ENCODE results near the gene CDH13.

Gene CDH13

DNA sequence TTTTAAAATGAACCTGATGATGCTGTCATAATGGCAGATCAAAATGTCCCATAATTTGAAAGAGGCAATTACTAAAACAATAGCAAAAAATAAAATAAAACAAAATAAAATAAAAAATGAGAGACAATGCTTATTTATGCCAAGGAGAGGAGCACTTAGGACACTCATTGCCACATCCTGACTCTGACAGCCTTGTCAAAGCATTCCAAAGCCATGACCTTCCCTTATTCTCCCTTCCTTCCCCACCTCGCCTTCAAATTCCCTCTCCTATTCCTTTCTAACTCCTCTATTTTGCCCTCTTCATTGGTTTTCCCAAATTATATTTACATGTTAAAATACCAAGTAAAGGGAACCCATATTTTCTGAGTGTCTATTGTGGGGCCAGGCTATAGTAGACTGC is 220.0 kb downstream of the CDH13 start:
- no peak for DNase-seq (ENCODE audit: low spot score)

DNA sequence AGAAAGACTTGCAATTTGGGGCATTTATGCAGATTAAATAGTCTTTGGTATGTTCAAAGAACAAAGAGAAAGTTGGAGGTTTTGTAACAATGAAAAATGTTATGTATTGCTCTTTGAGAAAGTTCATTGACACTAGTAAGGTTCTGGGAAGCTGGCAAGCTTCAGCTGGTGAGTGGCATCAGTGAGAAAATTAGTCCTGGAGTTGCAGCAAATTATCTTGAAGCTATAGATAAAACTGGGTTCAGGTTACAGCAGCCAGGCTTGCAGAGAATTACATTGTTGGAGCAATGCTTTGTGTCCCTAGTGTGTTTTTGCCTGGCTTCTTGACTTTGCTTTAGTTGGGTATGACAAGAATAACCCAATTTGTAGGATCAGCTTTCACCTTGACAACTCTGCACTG is 221.2 kb downstream of the CDH13 start:
- no peak for DNase-seq (ENCODE audit: low spot score)

DNA sequence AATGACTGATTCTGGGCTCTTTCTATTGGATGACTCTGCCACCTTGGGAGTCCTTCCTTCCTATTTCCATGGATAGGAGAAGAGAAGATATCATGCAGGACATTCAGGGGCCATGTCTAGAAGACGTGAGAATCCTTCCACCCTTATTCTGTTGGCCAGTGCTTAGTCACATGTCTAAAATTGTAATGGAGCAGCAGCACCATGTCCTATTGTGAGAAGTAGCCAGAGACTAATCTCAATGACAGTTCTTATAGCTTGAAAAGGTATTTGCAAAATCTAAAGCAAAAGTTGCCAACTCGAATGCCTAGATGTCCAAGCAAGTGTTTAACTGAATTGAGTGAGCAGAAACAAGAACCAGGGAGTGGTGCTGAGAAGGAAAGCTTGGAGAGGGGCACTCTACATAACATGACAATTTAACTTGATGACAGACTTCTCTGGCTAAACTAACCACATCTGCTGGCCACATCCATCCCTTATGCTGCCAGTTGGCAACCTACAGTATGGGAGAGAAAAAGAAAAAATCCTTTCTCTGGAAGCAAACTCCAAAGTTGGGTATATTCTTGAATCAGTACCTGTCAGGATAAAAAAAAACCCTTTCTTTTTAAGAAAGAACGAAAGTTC is 225.7 kb downstream of the CDH13 start:
- DNase-seq (ENCODE audit: low spot score), result no peak

DNA sequence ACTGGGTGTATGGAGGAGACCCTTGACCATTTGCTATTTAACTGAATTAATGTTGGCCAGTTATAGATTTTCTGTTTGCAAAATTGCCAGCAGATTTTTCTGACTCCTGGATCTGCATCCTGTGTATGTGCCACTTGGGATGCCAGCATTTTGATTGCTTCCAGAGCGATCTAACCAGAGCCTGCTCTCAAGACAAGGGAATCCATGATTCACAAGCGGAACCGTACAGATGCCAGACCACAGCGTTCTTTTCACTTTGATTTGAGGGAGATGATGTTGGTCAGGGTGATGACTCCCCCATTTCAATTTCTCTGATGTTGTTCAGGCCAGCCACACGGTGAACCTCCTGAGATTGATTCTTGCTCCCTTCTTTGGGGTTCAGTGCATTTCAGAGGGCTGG is 228.7 kb downstream of the CDH13 start:
- DNase-seq (ENCODE audit: low spot score), result no peak

DNA sequence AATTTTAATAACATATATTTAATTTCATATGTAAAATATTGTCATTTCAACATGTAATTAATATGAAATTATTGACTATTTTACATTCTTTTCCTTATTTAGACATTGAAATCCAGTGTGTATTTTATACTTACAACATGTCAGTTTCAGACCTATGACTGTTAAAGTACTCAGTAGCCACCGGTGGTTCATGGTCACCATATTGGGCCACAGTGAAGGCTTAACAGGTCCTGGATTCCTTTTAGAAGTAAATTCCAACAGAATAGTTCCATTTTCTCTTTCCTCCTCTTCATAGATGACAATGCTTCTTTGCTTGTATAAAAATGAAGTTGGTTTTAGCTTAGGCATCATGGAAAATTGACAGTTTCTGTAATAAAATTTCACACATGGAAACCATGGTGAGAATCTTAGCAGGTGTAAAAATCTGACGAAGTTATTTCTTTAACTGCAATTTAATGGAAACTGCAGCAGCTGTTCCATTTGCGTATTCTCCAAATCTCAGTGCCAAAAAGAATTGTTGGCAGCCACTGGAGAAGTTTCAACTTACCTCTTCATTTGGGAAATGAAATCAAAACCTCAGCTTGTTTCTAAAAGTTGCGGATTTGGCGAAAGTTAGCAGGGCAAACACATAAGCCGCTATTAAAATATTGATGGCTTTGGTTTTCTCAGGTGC is 231.1 kb downstream of the CDH13 start:
- DNase-seq (ENCODE audit: low spot score), result no peak

DNA sequence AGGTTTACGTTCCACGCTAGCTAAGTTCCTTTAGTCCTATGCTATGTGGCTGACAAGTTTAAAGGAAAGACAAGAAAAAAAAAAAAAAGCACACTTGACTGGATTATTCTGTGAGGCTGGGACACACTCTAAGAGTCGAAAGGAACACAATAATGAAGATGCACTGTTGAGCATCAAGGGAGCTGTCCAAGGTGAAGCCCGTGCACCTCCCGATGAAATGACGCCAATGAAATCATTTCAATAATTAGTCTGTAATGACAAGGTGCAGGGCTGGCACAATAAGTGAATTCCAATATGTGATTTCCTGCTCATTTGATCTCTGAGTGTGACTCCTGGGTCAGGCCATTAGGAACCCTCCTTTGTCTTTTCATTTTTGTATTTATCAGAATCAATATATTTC is 232.9 kb downstream of the CDH13 start:
- no peak for DNase-seq (ENCODE audit: low spot score)

DNA sequence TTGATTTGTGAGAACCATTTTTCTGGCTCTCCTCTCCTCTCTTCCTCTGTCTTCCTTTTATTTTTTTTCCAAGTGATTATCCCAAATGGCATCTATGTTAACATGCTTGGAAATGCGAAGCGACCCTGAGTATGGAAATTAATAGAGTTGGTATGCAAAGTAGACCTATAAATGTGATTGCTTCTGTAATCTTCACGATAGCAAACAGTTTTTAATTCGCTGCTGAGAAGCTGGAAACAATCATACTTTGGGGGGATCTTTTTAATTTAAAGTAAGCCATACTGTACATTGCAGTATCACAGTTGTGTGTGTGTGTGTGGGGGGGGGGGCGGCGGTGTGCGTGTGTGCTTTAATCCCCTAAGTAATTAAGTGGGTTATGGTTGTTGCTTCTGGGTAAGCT is 233.3 kb downstream of the CDH13 start:
- DNase-seq (ENCODE audit: low spot score), result no peak

DNA sequence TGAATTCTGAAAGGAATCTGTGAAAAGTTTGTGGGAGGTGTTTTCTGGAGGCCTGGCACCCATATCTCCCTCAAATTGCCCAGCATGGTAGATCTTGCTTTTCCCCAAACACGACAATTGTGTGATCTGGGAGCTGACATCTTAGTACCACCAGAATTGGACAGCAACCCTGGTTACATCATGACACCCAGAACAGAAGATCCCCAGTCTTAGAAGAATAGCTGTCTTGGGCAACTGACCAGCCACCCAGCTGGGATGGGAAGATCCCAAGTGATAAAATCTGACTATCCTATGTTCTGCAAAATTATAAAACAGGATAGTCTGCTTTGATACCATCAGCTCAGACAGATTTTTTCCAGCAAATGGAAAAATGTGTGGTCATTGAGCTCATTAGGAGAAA is 235.3 kb downstream of the CDH13 start:
- no peak for DNase-seq (ENCODE audit: low spot score)

DNA sequence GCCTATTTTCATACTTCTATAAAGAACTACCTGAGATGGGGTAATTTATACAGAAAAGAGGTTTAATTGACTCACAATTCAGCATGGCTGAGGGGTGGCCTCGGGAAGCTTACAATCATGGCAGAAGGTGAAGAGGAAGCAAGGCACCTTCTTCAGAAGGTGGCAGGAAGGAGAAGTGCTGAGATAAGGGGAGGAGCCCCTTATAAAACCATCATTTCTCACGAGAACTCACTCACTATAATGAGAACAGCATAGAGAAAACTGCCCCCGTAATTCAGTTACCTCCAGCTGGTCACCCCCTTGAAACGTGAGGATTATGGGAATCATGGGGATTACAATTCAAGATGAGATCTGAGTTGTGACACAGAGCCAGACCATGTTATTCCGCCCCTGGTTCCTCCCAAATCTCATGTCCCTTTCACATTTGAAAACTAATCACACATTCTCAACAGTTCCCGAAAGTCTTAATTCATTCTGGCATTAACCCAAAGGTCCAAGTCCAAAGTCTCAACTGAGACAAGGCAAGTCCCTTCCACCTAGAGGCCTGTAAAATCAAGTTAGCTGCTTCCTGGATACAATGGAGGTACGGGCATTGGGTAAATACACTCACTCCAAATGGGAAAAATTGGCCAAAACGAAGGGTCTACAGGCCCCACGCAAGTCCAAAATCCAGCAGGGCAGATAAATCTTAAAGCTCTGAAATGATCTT is 237.7 kb downstream of the CDH13 start:
- DNase-seq (ENCODE audit: low spot score), result no peak

DNA sequence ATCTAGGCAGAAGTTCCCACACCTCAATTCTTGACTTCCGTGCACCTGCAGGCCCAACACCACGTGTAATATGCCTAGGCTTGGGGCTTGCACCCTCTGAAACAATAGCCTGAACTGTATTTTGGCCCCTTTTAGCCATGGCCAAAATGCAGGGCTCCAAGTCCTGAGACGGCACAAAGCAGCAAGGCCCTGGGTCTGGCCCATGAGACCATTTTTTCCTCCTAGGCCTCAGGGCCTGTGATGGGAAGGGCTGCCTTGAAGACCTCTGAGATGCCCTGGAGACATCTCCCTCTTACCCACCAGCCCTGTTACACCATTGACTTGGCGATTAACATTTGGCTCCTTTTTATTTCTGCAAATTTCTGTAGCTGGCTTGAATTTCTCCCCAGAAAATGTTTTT is 238.6 kb downstream of the CDH13 start:
- no peak for DNase-seq (ENCODE audit: low spot score)

DNA sequence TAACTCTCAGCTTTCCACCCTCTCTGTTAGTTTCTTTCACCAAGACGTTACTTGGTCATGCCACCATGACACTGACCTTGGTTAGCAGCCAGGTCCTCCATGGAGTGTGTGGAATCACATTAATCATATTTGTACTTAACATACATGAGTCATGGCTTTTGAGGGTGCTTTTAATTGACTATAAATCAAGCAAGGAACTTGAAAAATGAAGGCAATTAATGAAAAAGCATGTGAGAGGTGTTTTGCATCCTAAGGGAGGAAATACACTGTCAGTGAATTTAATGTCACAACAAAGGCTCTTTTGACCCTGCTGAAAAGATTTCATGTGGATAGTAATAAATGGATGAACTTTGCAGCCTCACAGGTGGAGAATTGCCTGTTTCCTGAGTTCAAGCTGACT is 240.7 kb downstream of the CDH13 start:
- no peak for DNase-seq (ENCODE audit: low spot score)

DNA sequence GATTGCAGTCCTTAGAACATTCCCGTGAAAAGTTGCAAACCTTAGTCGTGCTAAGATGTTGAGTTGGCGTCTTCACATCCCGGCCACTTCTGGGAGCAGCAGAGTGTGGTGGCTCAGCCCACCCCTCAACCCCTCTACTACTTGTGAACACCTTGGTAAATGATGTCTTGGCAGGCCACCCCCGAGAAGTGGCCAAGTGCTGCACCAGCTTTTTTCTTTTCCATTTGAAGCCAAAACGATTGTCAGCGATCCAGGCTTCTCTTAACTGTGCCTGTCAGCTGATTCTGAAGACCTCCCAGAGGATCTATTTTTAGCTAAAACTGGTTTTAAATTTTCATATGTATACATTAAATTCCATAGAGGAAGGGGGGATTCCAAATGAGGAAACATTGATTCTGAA is 247.5 kb downstream of the CDH13 start:
- DNase-seq (ENCODE audit: low spot score), result no peak

DNA sequence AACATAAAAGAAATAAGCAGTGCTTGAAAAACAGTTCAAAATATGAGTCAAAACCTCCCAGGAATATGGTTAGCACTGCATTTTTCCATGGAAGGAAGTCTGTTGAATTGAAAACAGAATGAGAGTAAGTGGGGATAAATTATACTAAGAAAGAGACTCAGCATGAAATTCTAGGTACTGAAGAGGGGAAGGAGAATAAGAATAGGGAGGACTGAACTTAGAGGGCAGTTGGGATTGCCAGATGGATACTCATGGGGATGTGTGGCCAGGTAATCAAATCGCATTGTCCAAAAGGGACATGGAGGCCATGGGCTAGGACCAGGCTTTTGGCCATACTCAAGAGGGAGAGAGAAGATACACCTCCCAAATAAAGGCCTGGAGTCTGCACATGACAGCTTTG is 247.9 kb downstream of the CDH13 start:
- no peak for DNase-seq (ENCODE audit: low spot score)

DNA sequence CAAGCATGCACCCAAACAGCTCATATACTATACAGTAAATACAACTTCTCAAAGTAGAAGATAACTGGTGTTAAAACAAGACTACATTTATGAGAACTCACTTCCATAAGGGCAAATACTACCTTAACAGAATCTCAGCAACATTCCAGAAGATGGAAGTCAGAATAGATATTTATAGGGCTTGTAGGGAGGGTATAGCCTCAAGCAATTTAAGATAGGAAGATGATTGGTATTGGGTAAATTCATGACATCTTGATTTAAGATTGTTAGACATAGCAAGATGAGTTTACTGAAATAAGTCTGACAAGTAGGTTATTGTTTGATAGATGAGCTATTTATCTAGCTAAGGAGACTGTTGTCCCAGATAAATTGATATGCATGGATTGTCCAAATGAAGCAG is 250.2 kb downstream of the CDH13 start:
- no peak for DNase-seq (ENCODE audit: low spot score)

DNA sequence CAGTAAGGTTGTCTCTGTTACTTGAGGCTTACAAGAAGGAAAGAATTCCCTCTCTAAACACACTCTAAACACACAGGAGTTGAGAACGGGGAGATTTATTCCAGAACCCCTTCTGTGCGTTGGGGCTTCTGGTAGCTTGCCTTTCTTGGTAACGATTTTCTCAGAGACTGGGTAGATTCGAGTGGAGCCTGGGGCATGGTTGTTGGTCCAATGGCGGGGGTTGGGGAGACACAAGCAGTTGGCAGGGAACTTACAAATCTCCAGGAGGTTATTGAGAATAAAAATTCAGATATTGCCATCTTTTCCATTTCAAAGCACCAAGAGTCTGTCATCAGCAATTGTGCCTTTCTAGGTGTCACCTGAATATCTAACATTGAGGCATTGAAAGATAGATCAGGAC is 251.7 kb downstream of the CDH13 start:
- no peak for DNase-seq (ENCODE audit: low spot score)

DNA sequence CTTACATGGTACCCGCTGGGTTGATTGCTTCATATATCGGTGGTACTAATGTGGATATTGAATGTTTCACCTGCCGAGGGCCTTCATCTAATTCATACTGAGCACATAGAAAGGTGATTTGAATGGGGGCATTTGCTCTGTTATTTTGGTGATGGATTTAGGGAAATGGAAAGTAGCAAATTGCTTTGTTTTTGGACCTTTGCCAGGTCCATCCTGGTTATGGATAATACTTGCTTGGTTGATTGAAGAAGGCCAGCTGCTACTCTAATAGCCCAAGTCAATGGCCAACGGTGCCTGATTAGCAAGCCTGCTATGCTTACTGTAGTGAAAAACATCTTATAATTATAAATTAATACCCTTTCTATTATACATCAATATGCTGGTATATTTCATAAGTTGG is 253.6 kb downstream of the CDH13 start:
- no peak for DNase-seq (ENCODE audit: low spot score)

DNA sequence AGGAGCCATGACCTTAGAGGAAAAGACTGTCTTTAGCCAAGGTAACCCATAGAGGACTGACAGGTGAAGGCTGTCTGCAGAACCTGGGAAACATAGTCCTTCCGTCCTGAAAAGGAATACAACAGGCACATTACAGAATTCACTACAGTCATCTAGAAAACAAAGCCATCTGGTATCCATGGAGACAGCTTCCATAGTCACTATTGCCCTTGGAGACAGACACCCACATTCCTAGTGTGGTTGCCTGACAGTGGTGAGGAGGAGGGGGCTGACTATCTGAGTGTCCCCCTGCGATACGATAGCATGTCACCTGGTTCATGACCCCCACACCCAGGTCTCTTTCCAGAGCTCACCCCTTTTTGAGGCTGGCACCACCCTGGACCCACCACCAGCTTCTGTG is 254.7 kb downstream of the CDH13 start:
- DNase-seq (ENCODE audit: low spot score), result no peak

DNA sequence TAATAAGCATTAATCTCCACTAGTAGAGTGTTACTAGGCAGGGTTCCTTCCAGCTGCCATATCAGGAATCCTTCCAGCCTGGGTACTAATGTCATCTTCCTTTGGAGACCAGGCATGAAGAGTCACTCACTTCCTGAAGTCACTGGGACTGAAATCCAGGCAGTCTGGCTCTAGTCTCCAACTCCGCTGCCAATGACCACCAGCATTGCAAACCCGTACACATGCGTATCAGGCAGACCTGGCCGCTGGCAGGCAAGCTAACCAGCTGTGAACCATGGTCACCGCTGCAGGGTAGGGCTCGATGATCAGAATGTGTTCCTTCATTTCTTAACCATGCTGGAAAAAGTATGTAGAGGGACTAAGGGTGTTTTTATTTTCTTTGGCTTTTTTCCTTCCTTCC is 255.5 kb downstream of the CDH13 start:
- no peak for DNase-seq (ENCODE audit: low spot score)

DNA sequence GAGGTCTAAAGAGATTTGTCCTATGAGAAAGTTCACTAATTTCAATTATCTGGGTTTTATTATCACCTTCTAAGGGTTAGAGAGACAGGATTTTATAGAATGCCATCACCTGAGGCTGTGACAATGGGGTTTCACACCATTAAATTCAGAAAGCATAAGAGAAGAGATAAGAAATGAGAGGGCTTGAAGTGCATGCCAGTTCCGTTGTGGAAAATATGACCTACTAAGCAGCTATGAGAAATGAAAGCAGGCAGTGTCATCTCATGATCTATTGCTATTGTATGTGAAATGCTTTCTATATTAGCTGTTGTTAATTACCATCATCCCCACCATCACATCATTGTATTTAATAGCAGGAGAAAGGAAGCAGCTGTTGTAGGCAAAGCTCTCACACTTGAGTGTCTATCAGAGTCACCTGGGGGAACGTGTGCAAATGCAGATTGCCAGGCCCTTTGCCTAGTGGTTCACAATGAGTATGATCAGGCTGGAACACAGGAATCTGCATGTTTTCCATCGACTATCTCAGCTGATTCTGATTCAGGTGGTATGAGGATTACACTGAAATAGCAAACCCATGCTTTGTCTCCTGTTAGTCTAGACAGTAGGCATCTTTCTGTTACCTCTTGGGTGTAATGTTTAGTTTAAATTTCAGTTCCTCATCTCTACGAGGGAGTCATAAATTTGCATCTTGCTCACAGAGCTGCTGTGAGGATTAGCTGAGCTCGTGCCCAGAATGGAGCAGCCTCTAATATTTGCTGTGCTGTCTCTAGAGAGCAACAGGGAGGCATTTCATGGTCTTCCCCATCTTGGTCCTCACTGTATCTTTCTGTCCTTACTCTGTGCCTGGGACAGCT is 256.4 kb downstream of the CDH13 start:
- no peak for DNase-seq (ENCODE audit: low spot score)

DNA sequence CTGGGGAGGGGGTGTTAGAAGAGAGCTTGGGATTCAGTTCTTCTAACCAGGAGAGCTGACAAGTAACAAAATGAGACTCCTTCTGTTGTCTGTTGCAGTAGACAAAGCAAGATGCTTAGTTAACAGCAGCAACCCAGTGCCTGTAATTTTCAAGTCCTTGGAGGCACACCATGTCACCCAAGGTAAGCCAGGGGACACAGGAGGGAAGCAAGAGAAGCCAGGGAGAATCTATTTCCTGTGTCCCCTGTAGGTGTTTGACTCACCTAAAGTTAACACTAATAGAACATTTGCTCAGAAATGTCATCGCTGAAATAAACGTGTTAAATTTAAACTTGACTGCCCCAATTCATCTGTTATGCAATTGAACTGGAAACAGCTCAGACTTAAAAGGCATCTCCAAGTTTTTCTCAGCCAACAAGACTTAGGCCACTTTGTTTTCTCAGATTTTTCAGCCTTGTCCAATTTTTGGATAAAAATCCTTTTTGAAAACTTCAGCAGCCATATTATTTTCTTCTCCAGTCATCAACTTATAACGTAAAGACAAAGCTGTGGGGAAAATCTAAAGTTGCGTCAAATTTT is 257.6 kb downstream of the CDH13 start:
- DNase-seq (ENCODE audit: low spot score), result no peak

DNA sequence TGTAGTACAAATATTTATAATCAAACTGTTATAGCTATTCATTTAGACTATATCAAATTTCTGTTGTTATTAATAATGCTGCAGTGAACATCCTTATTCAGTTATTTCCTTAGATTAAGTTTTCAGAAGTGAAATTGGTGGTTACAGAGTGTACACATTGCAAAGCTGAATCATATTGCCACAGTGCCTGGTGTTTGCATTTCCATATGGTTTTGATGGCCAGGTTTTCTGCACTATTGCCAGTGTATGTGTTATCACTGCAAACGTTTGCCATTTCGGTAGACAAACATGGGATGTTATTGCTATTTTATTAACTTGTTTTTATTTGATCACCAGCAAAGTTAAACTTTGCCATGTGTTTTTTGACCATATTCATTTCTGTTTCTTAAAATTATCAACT is 259.4 kb downstream of the CDH13 start:
- DNase-seq (ENCODE audit: low spot score), result no peak

DNA sequence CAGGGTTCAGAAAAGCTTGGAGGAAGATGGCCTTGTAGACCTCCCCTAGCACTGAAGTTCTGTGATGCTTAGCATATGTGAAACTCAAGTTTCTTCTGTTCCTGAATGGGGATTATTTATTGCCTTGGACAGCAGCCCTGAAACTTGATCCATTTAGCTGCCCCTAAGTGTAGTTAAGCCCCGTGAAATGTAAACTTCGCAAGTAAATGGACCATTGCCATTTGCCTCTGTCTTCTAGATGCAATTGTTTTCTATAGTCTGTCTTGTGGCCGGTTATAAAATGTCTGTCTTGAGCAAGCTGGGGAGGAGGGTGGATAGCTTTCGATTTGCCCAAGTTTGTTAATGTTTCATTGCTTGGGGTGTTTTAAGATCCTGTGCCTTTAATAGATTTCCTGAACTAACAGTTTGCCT is 261.8 kb downstream of the CDH13 start:
- DNase-seq (ENCODE audit: low spot score), result no peak
